ENCODE data around the gene SMC1B.
"Not testable (repeated sequence)": the region's sequence is repeated elsewhere in the genome, so short reads cannot be mapped to it uniquely, and the experiment has no call there.

SMC1B gene

DNA sequence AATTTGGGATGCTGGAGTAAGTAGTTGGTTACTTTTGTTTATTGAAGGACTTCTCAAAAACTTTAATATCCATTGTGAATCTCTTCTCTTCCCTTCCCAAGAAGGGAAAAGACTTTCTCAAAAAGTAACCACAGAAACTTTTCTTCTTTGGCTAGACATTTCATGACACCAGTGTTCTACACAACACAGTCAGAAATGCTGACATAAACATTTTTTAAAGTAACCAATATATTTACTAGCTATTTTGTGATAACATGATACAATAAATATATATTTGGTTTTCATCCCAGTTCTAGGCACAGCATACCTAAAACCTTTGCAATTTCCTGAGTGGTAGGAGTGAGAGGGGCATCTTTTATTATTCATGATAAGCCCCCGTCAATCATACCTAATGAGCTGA is 55.9 kb downstream of the SMC1B start:
- DNase-seq (ENCODE audit: insufficient read length, low spot score), result no peak
- no peak for FAIRE-seq

GRCh38 chr22:45353786-45354185 is 59.6 kb downstream of the SMC1B start:
- FAIRE-seq (no peak), DNase-seq (ENCODE audit: insufficient read length, low spot score) (no peak)

DNA sequence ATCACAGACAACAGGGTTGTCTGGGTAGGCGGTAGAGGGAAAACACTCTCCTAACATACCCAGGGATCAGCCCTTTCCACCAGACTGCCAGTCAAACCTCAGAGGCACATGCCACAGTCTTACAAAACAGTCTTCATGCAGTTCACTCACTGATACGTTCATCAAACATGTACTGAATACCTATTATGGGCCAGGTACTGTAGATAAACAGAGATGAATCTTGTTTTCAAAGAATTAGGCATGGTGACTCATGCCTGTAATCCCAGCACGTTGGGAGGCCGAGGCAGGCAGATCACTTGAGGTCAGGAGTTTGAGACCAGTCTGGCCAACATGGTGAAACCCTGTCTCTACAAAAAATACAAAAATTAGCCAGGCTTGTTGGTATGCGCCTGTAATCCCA is 60.6 kb downstream of the SMC1B start:
- not testable (repeated sequence) for DNase-seq (ENCODE audit: insufficient read length, low spot score); FAIRE-seq

- FAIRE-seq (no peak), DNase-seq (ENCODE audit: insufficient read length, low spot score) (no peak)
These were observed 61.4 kb downstream of the SMC1B start for GRCh38 chr22:45351956-45352355.

DNA sequence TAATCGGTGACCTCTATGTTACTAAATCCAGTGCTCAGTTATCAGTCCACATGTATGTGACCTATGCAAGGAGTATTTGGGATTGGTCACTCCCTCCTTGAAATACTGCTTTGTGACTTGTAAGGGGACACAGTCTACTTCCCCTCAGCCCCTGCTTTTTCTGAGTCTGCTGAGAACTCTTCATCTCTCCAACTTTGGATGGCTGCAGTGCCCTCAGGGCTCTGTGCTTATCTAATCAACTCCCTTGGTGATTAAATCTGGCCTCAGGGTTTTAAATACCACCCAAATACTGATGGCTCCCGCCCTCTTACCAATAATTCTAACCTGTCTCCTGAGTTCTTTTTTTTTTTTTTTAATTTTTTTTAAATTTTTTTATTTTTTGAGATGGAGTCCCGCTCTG is 63.5 kb downstream of the SMC1B start:
- FAIRE-seq (no peak), DNase-seq (ENCODE audit: insufficient read length, low spot score) (no peak)

- FAIRE-seq, result no peak
- no peak for DNase-seq (ENCODE audit: insufficient read length, low spot score)
These were observed 69.1 kb downstream of the SMC1B start for GRCh38 chr22:45344334-45344733.

GRCh38 chr22:45343143-45343542 is 70.3 kb downstream of the SMC1B start:
- FAIRE-seq (no peak), DNase-seq (ENCODE audit: insufficient read length, low spot score) (no peak)

GRCh38 chr22:45341498-45341897 is 71.9 kb downstream of the SMC1B start:
- DNase-seq (ENCODE audit: insufficient read length, low spot score) (no peak), FAIRE-seq (no peak)

GRCh38 chr22:45340323-45340722 is 73.1 kb downstream of the SMC1B start:
- FAIRE-seq (no peak), DNase-seq (ENCODE audit: insufficient read length, low spot score) (no peak)

DNA sequence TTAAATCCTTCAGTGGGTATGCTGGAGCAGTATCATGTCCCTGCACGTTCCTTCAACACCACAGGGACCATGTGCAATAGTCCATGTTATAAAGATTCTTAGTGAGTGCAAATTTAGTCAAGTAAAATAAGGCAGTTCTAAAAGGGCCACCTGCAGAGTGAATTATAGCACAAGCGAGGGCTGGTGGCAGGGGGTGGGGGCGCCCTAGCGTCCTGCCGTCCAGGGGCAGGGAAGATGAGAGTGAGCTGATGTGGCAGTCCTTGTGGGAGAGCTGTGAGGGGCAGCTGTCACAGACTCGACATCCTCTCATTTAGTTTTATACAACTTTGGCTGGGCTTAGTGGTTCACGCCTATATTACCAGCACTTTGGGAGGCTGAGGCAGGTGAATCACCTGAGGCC is 74.6 kb downstream of the SMC1B start:
- no peak for FAIRE-seq
- no peak for DNase-seq (ENCODE audit: insufficient read length, low spot score)

GRCh38 chr22:45337536-45337935 is 75.9 kb downstream of the SMC1B start:
- DNase-seq (ENCODE audit: insufficient read length, low spot score), result no peak
- no peak for FAIRE-seq

- DNase-seq (ENCODE audit: insufficient read length, low spot score) (no peak), FAIRE-seq (no peak)
These were observed 76.4 kb downstream of the SMC1B start for GRCh38 chr22:45336971-45337431.

DNA sequence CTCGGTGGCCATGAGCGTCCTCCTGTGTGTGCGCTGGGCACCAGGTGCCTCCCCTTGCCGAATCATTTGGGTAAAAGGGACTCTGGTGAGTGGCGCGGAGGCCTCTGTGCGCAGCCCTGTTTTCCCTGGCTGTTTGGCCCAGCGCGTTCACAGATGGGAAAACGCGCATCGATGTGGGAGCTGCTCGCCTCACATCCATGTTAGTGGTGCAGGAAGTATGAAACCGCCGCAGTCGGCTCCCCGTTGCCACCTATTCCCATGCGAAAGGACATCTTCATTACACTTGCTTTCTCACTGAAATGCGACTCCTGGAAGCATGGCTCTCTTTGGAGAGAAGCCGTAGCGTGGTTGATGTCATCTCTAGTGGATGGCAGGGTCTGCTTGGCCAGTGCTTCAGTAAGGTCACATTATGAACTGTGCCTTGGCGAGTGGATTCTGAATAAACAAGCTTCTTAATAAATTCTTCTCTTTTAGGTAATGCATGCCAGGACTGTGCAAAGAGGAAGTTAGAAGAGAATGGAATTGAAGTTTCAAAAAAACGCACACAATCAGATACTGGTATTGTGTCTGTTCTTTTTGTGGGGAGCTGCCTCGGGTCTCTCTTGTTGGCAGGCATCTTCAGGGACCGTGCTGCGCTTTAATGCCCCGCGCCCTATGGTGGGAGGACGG is 77.4 kb downstream of the SMC1B start:
- FAIRE-seq (no peak), DNase-seq (ENCODE audit: insufficient read length, low spot score) (no peak)

DNA sequence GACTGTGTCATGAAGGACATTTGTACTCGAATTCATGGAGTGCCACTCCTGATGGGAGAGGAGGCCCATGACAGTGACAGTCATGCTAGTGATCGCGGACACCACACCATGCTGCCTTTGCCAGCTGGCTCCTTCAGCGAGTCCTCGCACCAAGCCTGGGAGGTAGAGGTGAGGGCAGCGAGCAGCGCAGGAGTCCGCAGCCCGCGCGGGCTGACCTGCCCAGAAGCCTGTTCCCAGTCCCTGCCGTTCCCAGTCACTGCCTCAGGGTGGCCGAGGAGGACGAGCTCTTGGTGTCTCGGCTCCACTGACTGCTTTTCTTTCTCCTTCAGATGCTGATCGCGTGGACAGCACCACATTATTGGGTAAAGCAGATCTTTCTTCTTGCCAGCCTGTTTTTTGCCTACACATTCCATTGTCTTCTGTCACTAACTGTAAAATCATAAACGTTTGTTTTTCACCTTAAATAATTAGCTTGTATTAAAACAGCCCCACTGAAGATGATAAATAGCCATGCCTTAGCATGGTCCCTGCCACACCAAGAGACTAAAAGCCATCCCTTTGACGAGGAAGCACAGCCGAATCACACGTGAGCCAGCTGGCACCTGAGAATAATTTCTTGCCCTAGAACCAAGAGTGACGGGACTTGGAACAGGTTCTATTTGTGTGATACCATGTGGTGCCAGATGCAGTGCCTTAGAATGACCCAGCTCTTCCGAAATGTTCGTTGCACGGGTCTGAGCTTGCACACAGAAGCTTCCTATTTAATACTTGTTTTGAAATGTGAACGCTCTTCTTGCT is 78.2 kb downstream of the SMC1B start:
- no peak for FAIRE-seq
- DNase-seq (ENCODE audit: insufficient read length, low spot score), result no peak

GRCh38 chr22:45334528-45334927 is 78.9 kb downstream of the SMC1B start:
- FAIRE-seq, result no peak

GRCh38 chr22:45334068-45334467 is 79.3 kb downstream of the SMC1B start:
- no peak for DNase-seq (ENCODE audit: insufficient read length, low spot score)
- FAIRE-seq, result no peak

More at GRCh38 chr22:45334528-45334927, 78.9 kb downstream of the SMC1B start:
- DNase-seq (ENCODE audit: insufficient read length, low spot score), result no peak

DNA sequence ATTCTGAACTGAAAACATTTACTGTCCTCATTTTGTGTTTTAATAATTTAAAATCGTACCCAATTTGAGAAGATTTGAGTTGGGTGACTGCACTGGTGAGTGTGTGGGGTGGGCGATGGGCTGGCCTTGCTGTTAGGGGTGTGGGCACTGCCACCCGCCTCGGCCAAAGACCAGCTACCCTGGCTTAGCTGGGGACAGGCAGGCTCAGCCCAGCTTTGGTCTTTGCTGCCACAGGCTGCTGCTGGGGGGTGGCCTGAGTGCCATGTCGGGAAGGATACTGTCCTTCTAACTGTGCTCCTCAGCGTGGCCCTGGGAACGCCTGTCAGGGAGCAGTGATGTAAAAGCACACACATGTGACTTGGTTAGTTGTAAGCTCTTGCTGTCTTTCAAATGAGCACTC is 81.4 kb downstream of the SMC1B start:
- no peak for DNase-seq (ENCODE audit: insufficient read length, low spot score)
- FAIRE-seq, result no peak

DNA sequence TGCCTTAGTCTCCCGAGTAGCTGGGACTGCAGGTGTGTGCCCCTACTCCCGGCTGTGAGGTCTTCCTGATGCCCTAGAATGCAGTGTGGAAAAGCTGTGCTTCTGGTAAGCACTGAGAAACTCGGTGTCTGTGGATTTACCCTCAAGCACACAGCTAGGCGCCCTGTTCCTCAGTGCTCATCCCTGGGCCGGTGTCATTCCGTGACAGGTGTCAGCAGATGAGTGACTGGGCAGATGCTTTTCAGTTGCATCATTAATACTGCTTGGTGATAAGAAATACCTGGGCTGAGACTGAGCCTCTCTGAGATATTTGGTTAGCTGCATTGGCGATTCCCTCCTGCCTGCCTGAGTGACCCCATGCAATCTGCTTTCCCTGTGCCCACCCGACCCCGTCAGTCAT is 81.9 kb downstream of the SMC1B start:
- no peak for FAIRE-seq

DNA sequence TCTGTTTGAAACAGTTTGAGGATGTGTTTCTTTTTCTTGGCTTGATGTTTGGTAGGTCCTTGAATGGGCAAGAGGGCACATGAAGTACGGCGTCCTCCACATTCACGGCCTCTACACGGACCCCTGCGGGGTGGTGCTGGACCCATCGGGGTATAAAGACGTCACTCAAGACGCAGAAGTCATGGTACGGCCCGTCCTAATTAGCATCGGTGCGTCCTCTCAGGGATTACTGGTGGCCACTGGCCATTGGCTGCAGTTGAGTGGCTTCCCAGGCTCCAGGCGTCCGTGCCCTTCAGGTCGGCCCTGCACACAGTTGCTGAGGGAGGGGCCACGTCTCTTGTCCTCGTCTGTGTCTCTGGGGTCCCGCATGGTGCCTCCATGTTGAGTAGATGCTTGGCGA is 82.9 kb downstream of the SMC1B start:
- DNase-seq (ENCODE audit: insufficient read length, low spot score), result no peak
- FAIRE-seq, result no peak

More for the DNA sequence above, 81.9 kb downstream of the SMC1B start:
- DNase-seq (ENCODE audit: insufficient read length, low spot score), result no peak

- FAIRE-seq, result no peak
- no peak for DNase-seq (ENCODE audit: insufficient read length, low spot score)
These were observed 83.9 kb downstream of the SMC1B start for GRCh38 chr22:45329530-45329936.

DNA sequence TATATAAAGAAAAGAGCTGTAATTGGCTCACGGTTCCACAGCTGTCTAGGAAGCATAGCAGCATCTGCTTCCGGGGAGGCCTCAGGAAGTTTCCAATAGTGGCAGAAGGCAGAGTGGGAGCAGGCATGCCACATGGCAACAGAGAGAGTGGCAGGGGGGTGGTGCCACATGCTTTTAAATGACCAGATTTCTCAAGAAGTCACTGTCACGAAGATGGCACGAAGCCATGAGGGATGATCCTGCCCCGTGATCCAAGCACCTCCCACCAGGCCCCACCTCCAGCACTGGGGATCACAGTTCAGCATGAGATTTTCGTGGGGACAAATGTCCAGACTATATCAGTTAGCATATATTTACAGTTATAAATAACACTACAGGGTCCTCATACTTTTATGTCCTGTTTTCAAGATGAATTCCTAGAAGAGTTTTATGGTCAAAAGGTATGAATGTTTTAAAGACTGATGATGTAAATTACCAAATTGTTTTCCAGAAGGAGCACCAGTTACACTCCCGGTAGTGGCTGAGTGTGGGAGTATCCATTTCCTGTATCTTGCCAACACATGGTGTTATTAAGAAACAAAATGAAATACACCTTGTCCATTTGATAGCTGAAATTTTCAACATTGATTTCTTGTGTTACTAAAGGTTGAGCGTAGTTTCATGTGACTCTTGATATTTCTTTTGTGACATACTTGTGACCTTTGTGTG is 84.4 kb downstream of the SMC1B start:
- no peak for FAIRE-seq

More for the DNA sequence above, 84.4 kb downstream of the SMC1B start:
- DNase-seq (ENCODE audit: insufficient read length, low spot score), result no peak

Data from GM19239 (cell line).